Caco-2 (cell line): ENCODE measurements around the gene LUZP1. TPM values are rescaled to one million over a fixed set of nuclear protein-coding genes. Genes with fewer than 3 reads are reported as not detected.

Experiments used
- BruUV-seq: library from RNA; stranded (reverse); fragments of 400-500 nt; replicated peaks from 2 replicates; lab custom pipeline; 2021; lab: Mats Ljungman, UMichigan
- CTCF ChIA-PET: fragments of 300-600 bp; sonication (Branson Sonifier 250); formaldehyde crosslinking; loops from one replicate; lab custom pipeline; 2022; ENCODE audit warnings: antibody characterized with exemption; lab: Charles Lee
- POLR2A ChIA-PET: fragments of 300-600 bp; sonication (Branson Sonifier 250); formaldehyde crosslinking; loops from one replicate; lab custom pipeline; 2022; ENCODE audit warnings: antibody characterized with exemption; lab: Charles Lee
- DNase-seq, 2 experiments: peaks; one replicate each; pipeline versions ENCODE4 v3.0.0 to v3.0.0-alpha.2; 2020 to 2022
- H3K27me3 ChIP-seq: replicated peaks from 2 replicates; pipeline ENCODE4 v1.6.0; 2011; ENCODE audit warnings: low read length; ENCODE audit not compliant: control insufficient read depth, insufficient read depth
- H3K36me3 ChIP-seq: 2 replicates; pipeline ENCODE4 v1.5.1; 2011; ENCODE audit warnings: low read length; ENCODE audit not compliant: control insufficient read depth, insufficient read depth
- H3K4me1 ChIP-seq: fragments of 250-450 bp; sonication (Bioruptor Pico); 2 replicates; pipeline ENCODE4 v1.5.1; 2020; ENCODE audit warnings: mild to moderate bottlenecking
- H3K4me3 ChIP-seq: 2 replicates; pipeline ENCODE4 v1.5.1; 2011; ENCODE audit warnings: low read depth, mild to moderate bottlenecking, control low read depth, low read length
- H3K9me3 ChIP-seq: fragments of 250-450 bp; sonication (Bioruptor Pico); 2 replicates; pipeline ENCODE4 v1.5.1; 2020; ENCODE audit warnings: mild to moderate bottlenecking, moderate library complexity
- H3K27ac Mint-ChIP-seq: one replicate; pipeline ENCODE4 v1.8.0; 2022; ENCODE audit warnings: mixed read lengths; ENCODE audit not compliant: unreplicated experiment
- H3K27me3 Mint-ChIP-seq: one replicate; pipeline ENCODE4 v1.8.0; 2022; ENCODE audit warnings: mixed read lengths; ENCODE audit not compliant: insufficient read depth, unreplicated experiment
- H3K36me3 Mint-ChIP-seq: one replicate; pipeline ENCODE4 v1.8.0; 2022; ENCODE audit warnings: mild to moderate bottlenecking, mixed read lengths; ENCODE audit not compliant: insufficient read depth, unreplicated experiment
- H3K4me1 Mint-ChIP-seq: one replicate; pipeline ENCODE4 v1.8.0; 2022; ENCODE audit warnings: low read depth, mixed read lengths; ENCODE audit not compliant: unreplicated experiment
- H3K4me3 Mint-ChIP-seq: one replicate; pipeline ENCODE4 v1.8.0; 2022; ENCODE audit warnings: mild to moderate bottlenecking, moderate library complexity, mixed read lengths; ENCODE audit not compliant: unreplicated experiment
- H3K9me3 Mint-ChIP-seq: one replicate; pipeline ENCODE4 v1.8.0; 2022; ENCODE audit warnings: mixed read lengths; ENCODE audit not compliant: unreplicated experiment
- intact Hi-C: fragments of 100-400 bp; cut with micrococcal nuclease; formaldehyde crosslinking; loops from one replicate; pipeline ENCODE4 v1.10.0; 2022; ENCODE audit not compliant: unreplicated experiment
- total RNA-seq: library from RNA; stranded (reverse); gene quantifications from 2 replicates; pipeline ENCODE4 v1.2.3, GENCODE V29; 2022
- TF ChIP-seq, protein P1 (sequence below), 2 experiments: fragments of 200-600 bp in 1 of 2; IDR thresholded peaks; 1 replicate in 1 of 2; 2 replicates in 1 of 2; pipeline versions ENCODE4 v1.5.1 to v1.8.0; 2011 to 2022; ENCODE audit warnings: antibody characterized with exemption in 1 of 2, control low read depth in 1 of 2, inconsistent platforms in 1 of 2, low read depth in 1 of 2, low read length in 1 of 2, mild to moderate bottlenecking in 1 of 2, moderate library complexity in 1 of 2; ENCODE audit not compliant: insufficient read depth in 1 of 2, severe bottlenecking in 1 of 2, unreplicated experiment in 1 of 2

Gene LUZP1
- total RNA-seq, 1 experiment from 2014 or later, result 20.6 TPM

DNA sequence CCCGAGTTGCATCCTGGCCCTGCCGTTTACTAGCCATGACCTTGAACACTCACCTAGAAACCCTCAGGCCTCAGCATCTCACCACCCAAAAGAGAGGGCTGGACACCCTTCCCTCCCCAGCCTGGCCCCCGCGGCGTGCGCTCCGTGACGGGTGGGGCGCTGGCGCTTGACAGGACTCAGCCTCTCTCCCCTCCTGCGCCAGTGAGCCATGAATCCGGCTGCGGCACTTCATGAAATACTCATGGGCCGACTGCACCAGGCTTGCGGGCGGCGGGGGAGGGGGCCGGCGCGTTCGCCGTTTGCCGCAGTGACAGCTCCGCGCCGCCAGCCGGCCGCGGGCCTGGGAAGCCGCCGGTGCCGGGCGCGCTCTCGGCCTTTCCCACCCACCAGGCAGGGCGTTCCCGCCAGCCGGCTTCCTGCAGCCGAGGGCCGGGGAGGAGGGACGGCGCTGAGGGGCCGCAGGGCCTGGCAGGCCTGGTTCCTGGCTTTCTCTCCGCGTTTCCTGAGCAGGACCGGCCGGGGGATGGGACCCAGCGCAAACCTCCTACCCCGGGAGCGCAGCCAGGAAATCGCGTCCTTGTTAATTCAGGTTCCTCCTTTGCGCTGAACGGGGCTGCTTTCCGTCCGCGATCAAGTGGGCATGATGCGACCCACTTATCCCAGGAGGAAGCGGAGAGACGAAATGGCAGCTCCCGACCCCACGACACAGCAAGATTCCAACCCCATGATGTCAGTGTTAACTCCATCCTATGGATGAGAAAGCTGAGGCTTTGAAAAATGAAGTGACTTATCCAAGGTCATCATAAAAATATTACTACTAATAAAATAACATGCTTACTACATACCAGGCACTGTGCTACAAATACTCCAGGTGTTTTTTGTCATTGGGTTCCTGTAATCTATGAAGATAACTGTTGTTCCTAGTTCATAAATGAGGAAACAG is 9.1 kb upstream of the LUZP1 start:
- Histone ChIP-seq H3K27me3 (no peaks in the 10 kb centered on the region), H3K9me3 (no peaks in the 10 kb centered on the region), H3K4me3 (peak overlapping the region; percentile 55), H3K36me3 (no peaks in the 10 kb centered on the region), H3K4me1 (peaks cover 4% of the 10 kb centered on the region; the same call in 1 of the 2 replicates)
- H3K27ac Mint-ChIP-seq, result no peak overlapping the region
- peak; percentile 51 to 74 for DNase-seq
- ChIA-PET CTCF (interaction anchor here (0.6 to 1.6 kb wide), 5 partner anchors 31 to 157 kb away, joined by 3 to 9 read pairs (median 3); no protein-coding TSS in a partner anchor), POLR2A (no interaction called here)
- no peaks in the 10 kb centered on the region for H3K4me1 Mint-ChIP-seq
- H3K4me3 Mint-ChIP-seq, result peak overlapping the region; percentile 72
- H3K36me3 Mint-ChIP-seq, result no peaks in the 10 kb centered on the region
- TF ChIP-seq, protein P1, sequence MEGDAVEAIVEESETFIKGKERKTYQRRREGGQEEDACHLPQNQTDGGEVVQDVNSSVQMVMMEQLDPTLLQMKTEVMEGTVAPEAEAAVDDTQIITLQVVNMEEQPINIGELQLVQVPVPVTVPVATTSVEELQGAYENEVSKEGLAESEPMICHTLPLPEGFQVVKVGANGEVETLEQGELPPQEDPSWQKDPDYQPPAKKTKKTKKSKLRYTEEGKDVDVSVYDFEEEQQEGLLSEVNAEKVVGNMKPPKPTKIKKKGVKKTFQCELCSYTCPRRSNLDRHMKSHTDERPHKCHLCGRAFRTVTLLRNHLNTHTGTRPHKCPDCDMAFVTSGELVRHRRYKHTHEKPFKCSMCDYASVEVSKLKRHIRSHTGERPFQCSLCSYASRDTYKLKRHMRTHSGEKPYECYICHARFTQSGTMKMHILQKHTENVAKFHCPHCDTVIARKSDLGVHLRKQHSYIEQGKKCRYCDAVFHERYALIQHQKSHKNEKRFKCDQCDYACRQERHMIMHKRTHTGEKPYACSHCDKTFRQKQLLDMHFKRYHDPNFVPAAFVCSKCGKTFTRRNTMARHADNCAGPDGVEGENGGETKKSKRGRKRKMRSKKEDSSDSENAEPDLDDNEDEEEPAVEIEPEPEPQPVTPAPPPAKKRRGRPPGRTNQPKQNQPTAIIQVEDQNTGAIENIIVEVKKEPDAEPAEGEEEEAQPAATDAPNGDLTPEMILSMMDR (IDR thresholded peaks at IDR 0.05; ENCODE audit: insufficient read depth in 1 of 2, low read depth in 1 of 2, low read length in 1 of 2, severe bottlenecking in 1 of 2, unreplicated experiment in 1 of 2), result no peak
- intact Hi-C loops, result no loop called here
- H3K9me3 Mint-ChIP-seq, result no peaks in the 10 kb centered on the region
- H3K27me3 Mint-ChIP-seq, result no peaks in the 10 kb centered on the region
- no TSS peak for BruUV-seq

DNA sequence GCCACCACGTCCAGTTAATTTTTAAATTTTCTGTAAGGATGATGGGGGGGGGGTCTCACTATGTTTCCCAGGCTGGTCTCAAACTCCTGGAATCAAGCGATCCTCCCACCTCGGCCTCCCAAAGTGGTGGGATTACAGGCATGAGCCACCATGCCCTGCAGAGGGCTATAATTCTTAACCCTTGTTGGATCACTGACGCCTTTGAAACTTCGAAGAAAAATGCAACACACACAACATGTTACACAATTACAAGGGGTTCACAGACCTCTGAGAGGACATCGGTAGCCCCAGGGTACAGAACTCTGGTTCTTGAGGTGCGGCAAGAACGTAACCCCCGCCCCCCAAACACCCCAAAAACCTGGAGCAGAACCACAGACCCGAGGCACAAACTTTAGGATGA is 8.4 kb upstream of the LUZP1 start:
- H3K9me3 ChIP-seq, result no peaks in the 10 kb centered on the region
- peaks cover 4% of the 10 kb centered on the region; the same call in 1 of the 2 replicates for H3K4me1 ChIP-seq
- H3K4me3 ChIP-seq, result peak overlapping the region; percentile 55
- no peaks in the 10 kb centered on the region for H3K36me3 ChIP-seq
- TF ChIP-seq, protein P1 (IDR thresholded peaks at IDR 0.05; ENCODE audit: insufficient read depth in 1 of 2, low read depth in 1 of 2, low read length in 1 of 2, severe bottlenecking in 1 of 2, unreplicated experiment in 1 of 2), result no peak
- no peak for DNase-seq
- H3K27me3 ChIP-seq, result no peaks in the 10 kb centered on the region
- CTCF ChIA-PET, result interaction anchor here (0.6 to 1.0 kb wide), 3 partner anchors 37 to 157 kb away, joined by 3 to 9 read pairs (median 3); no protein-coding TSS in a partner anchor
- H3K27ac Mint-ChIP-seq, result no peak overlapping the region
- POLR2A ChIA-PET, result no interaction called here
- no peaks in the 10 kb centered on the region for H3K36me3 Mint-ChIP-seq
- H3K4me3 Mint-ChIP-seq, result peak overlapping the region; percentile 72
- H3K4me1 Mint-ChIP-seq, result no peaks in the 10 kb centered on the region
- intact Hi-C loops, result no loop called here
- H3K9me3 Mint-ChIP-seq, result no peaks in the 10 kb centered on the region
- no TSS peak for BruUV-seq
- no peaks in the 10 kb centered on the region for H3K27me3 Mint-ChIP-seq

DNA sequence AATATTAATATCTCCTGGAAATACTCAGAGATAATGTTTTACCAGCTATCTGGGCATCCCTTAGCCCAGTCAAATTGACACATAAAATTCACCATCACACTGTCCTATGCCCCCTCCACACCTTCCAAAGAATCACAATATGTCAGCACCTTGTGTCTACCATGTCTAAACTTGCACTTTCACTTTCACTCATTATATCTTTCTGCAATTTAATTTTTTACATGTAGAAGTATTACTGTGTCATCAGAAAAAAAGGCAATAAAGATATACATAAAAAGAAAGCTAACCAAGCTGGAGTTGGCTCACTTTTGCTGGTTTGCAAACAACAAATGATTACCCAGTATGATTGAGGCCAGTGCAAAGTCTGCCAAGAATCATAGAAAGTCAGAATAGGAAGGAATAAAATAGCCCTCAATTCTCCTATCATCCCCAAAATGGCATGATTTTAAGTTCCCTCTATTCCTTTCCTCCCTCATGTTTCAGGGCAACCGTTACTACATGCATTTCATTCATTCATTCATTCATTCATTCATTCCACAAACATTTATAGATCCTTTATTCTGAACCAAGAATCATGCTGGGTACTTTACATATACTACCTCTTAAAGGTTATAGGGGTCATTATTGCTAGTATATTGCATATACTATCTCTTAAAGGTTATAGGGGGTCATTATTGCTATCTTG is 5.9 kb upstream of the LUZP1 start:
- Histone ChIP-seq H3K9me3 (no peaks in the 10 kb centered on the region), H3K4me3 (no peak overlapping the region), H3K4me1 (peaks cover 4% of the 10 kb centered on the region; the same call in 1 of the 2 replicates), H3K27me3 (no peaks in the 10 kb centered on the region), H3K36me3 (no peaks in the 10 kb centered on the region)
- DNase-seq, result no peak
- POLR2A ChIA-PET, result no interaction called here
- Mint-ChIP-seq H3K36me3 (no peaks in the 10 kb centered on the region), H3K4me1 (no peaks in the 10 kb centered on the region), H3K27me3 (no peaks in the 10 kb centered on the region), H3K4me3 (no peak overlapping the region), H3K9me3 (no peaks in the 10 kb centered on the region), H3K27ac (no peak overlapping the region)
- no TSS peak for BruUV-seq
- TF ChIP-seq, protein P1 (IDR thresholded peaks at IDR 0.05; ENCODE audit: insufficient read depth in 1 of 2, low read depth in 1 of 2, low read length in 1 of 2, severe bottlenecking in 1 of 2, unreplicated experiment in 1 of 2), result no peak
- intact Hi-C loops, result no loop called here
- CTCF ChIA-PET, result no interaction called here
